H1 (cell line): ENCODE data around the gene MESD. TPM values are rescaled to one million over a fixed set of nuclear protein-coding genes. Genes with fewer than 3 reads are reported as not detected.

Source experiments
- CTCF ChIA-PET: fragments of 300-600 bp; sonication (Branson Sonifier 250); formaldehyde crosslinking; loops from one replicate; lab custom pipeline; 2021; ENCODE audit not compliant: partially characterized antibody; lab: Charles Lee
- POLR2A ChIA-PET: fragments of 300-600 bp; sonication (Branson Sonifier 250); formaldehyde crosslinking; loops from one replicate; lab custom pipeline; 2021; ENCODE audit warnings: inconsistent platforms; ENCODE audit not compliant: partially characterized antibody; lab: Charles Lee
- DNase-seq, 2 experiments: peaks; one replicate each; pipeline versions ENCODE4 v3.0.0 to v3.0.0-alpha.2; 2010 to 2022; ENCODE audit warnings: low spot score in 2 of 2, low read depth in 1 of 2, mixed read lengths in 1 of 2
- FAIRE-seq: peaks from 2 replicates; lab custom pipeline; 2011; peaks lifted over from hg19 to GRCh38; lab: Jason Lieb, UNC
- H2AFZ ChIP-seq: 2 replicates; pipeline ENCODE4 v1.8.1; 2012; ENCODE audit warnings: low read length, inconsistent platforms
- H2AK5ac ChIP-seq: 2 replicates; pipeline ENCODE4 v1.6.1; 2013; ENCODE audit warnings: low read depth, low read length
- H2BK120ac ChIP-seq: replicated peaks from 2 replicates; pipeline ENCODE3; 2013; ENCODE audit warnings: low read depth, low read length, inconsistent platforms
- H2BK12ac ChIP-seq: 2 replicates; pipeline ENCODE4 v1.6.1; 2013; ENCODE audit warnings: low read depth, low read length
- H2BK15ac ChIP-seq: 2 replicates; pipeline ENCODE4 v1.6.1; 2013; ENCODE audit warnings: low read length
- H2BK20ac ChIP-seq: 2 replicates; pipeline ENCODE4 v1.6.1; 2013; ENCODE audit warnings: low read length
- H2BK5ac ChIP-seq: 2 replicates; pipeline ENCODE4 v1.6.1; 2013; ENCODE audit warnings: low read depth, low read length
- H3K14ac ChIP-seq: 2 replicates; pipeline ENCODE4 v1.6.1; 2013; ENCODE audit warnings: inconsistent platforms; ENCODE audit not compliant: insufficient read length
- H3K18ac ChIP-seq: 2 replicates; pipeline ENCODE4 v1.6.1; 2013; ENCODE audit warnings: low read length; ENCODE audit errors: extremely low read depth
- H3K23ac ChIP-seq: 2 replicates; pipeline ENCODE4 v1.6.1; 2013; ENCODE audit warnings: inconsistent platforms; ENCODE audit not compliant: insufficient read length
- H3K23me2 ChIP-seq: 2 replicates; pipeline ENCODE4 v1.6.1; 2013; ENCODE audit warnings: low read depth, low read length
- H3K27ac ChIP-seq: 2 replicates; pipeline ENCODE4 v1.6.1; 2011; ENCODE audit warnings: low read depth, low read length, inconsistent platforms
- H3K27me3 ChIP-seq, 4 experiments: replicated peaks in 1 of 4; 1 replicate in 1 of 4; 2 replicates in 3 of 4; pipeline versions ENCODE4 v1.6.1 to v1.8.1; 2011 to 2013; ENCODE audit warnings: low read length in 3 of 4, mild to moderate bottlenecking in 3 of 4, inconsistent platforms in 2 of 4, mixed read lengths in 2 of 4, moderate library complexity in 1 of 4; ENCODE audit not compliant: control insufficient read depth in 3 of 4, insufficient read depth in 3 of 4; ENCODE audit errors: extremely low read depth in 1 of 4
- H3K36me3 ChIP-seq, 4 experiments: 2 replicates each; pipeline versions ENCODE4 v1.6.1 to v1.8.1; 2011 to 2013; ENCODE audit warnings: mild to moderate bottlenecking in 4 of 4, low read length in 3 of 4, moderate library complexity in 2 of 4, control low read depth in 1 of 4, inconsistent platforms in 1 of 4; ENCODE audit not compliant: insufficient read depth in 4 of 4, control insufficient read depth in 2 of 4
- H3K4ac ChIP-seq: replicated peaks from 2 replicates; pipeline ENCODE3; 2013; ENCODE audit warnings: low read length, low read depth, mixed read lengths, inconsistent platforms; ENCODE audit not compliant: insufficient read length
- H3K4me1 ChIP-seq, 4 experiments: replicated peaks in 1 of 4; 1 replicate in 1 of 4; 2 replicates in 3 of 4; pipeline versions ENCODE4 v1.6.1 to v1.8.1; 2011 to 2013; ENCODE audit warnings: low read length in 3 of 4, inconsistent platforms in 2 of 4, mixed read lengths in 1 of 4; ENCODE audit not compliant: insufficient read depth in 4 of 4, control insufficient read depth in 3 of 4
- H3K4me2 ChIP-seq, 2 experiments: 2 replicates each; pipeline versions ENCODE4 v1.6.1 to v1.8.1; 2011 to 2013; ENCODE audit warnings: low read depth in 2 of 2, low read length in 2 of 2, control low read depth in 1 of 2, inconsistent platforms in 1 of 2, mild to moderate bottlenecking in 1 of 2; ENCODE audit not compliant: insufficient read depth in 1 of 2
- H3K4me3 ChIP-seq, 4 experiments: fragments of 200-600, 300-600 bp in 1 of 4; sonication (generic), shearing (Covaris generic), sonication (Bioruptor Twin) in 1 of 4; 2 replicates each; pipeline versions ENCODE4 v1.5.1 to v1.8.1; 2011 to 2016; ENCODE audit warnings: low read length in 4 of 4, low read depth in 3 of 4, control low read depth in 2 of 4, inconsistent platforms in 2 of 4, mild to moderate bottlenecking in 2 of 4, mixed read lengths in 1 of 4, moderate library complexity in 1 of 4; ENCODE audit not compliant: insufficient read depth in 2 of 4; ENCODE audit errors: extremely low read depth in 1 of 4
- H3K56ac ChIP-seq: replicated peaks from 2 replicates; pipeline ENCODE3; 2013; ENCODE audit warnings: low read depth, mild to moderate bottlenecking, mixed read lengths, low read length, inconsistent platforms; ENCODE audit not compliant: insufficient read length
- H3K79me1 ChIP-seq: 2 replicates; pipeline ENCODE4 v1.6.1; 2013; ENCODE audit warnings: low read depth, low read length, control low read depth
- H3K79me2 ChIP-seq, 2 experiments: 2 replicates each; pipeline versions ENCODE4 v1.6.1 to v1.8.1; 2012 to 2013; ENCODE audit warnings: low read length in 2 of 2, mild to moderate bottlenecking in 2 of 2, inconsistent platforms in 1 of 2; ENCODE audit not compliant: insufficient read depth in 2 of 2, control insufficient read depth in 1 of 2
- H3K9ac ChIP-seq, 4 experiments: replicated peaks in 1 of 4; 1 replicate in 1 of 4; 2 replicates in 3 of 4; pipeline versions ENCODE4 v1.6.1 to v1.8.1; 2011 to 2013; ENCODE audit warnings: low read depth in 3 of 4, low read length in 3 of 4, control low read depth in 2 of 4, mild to moderate bottlenecking in 2 of 4, moderate library complexity in 2 of 4, inconsistent platforms in 1 of 4; ENCODE audit errors: extremely low read depth in 1 of 4
- H3K9me3 ChIP-seq, 2 experiments: 2 replicates each; pipeline versions ENCODE4 v1.6.1 to v1.8.1; 2012 to 2013; ENCODE audit warnings: mild to moderate bottlenecking in 2 of 2, moderate library complexity in 2 of 2, control low read depth in 1 of 2, inconsistent platforms in 1 of 2, low read depth in 1 of 2, low read length in 1 of 2, mixed read lengths in 1 of 2; ENCODE audit not compliant: insufficient read depth in 2 of 2
- H4K20me1 ChIP-seq, 2 experiments: replicated peaks in 1 of 2; 2 replicates each; pipeline versions ENCODE3 to v1.8.1; 2011 to 2013; ENCODE audit warnings: inconsistent platforms in 2 of 2, low read length in 2 of 2, mild to moderate bottlenecking in 1 of 2; ENCODE audit not compliant: insufficient read depth in 2 of 2, control insufficient read depth in 1 of 2
- H4K5ac ChIP-seq: 2 replicates; pipeline ENCODE4 v1.6.1; 2013; ENCODE audit warnings: low read length, low read depth, mixed read lengths, inconsistent platforms; ENCODE audit not compliant: insufficient read length
- H4K8ac ChIP-seq: 2 replicates; pipeline ENCODE4 v1.8.0; 2013; ENCODE audit warnings: mild to moderate bottlenecking, moderate library complexity, low read length, inconsistent platforms; ENCODE audit not compliant: insufficient read depth; ENCODE audit errors: extremely low read depth
- H4K91ac ChIP-seq: replicated peaks from 2 replicates; pipeline ENCODE3; 2013; ENCODE audit warnings: low read length, mixed read lengths, inconsistent platforms; ENCODE audit not compliant: insufficient read length
- ASH2L ChIP-seq: fragments of 200-600, 300-600 bp; sonication (generic); IDR thresholded peaks from one replicate; pipeline ENCODE4 v1.7.1; 2017; ENCODE audit warnings: low read length
- KDM4A ChIP-seq: IDR thresholded peaks from one replicate; pipeline ENCODE4 v1.7.1; 2012; ENCODE audit warnings: low read depth, mild to moderate bottlenecking, moderate library complexity, low read length, inconsistent platforms; ENCODE audit not compliant: severe bottlenecking
- WGBS, 2 experiments: shearing (Covaris generic) in 1 of 2; methylation state at CpG; one replicate each; pipeline versions ENCODE4 v1.1.6 to v1.1.7; 2013 to 2015; ENCODE audit warnings: low lambda C conversion rate in 2 of 2, mixed read lengths in 2 of 2, inconsistent platforms in 1 of 2, low coverage in 1 of 2, missing lambda C conversion rate in 1 of 2; ENCODE audit not compliant: insufficient replicate concordance in 2 of 2, insufficient coverage in 1 of 2, insufficient read length in 1 of 2; ENCODE audit errors: extremely low coverage in 1 of 2, missing lambda C conversion rate in 1 of 2; 5-methylcytosine and 5-hydroxymethylcytosine counted together
- polyA plus RNA-seq, 7 experiments: library from polyadenylated mRNA; depleted of rRNA in 3 of 7; stranded (reverse) in 5 of 7; unstranded in 2 of 7; fragments of >200 nt in 5 of 7; fragments of 200-250 nt in 2 of 7; gene quantifications; 1 replicate in 5 of 7; 2 replicates in 1 of 7; 4 replicates in 1 of 7; pipeline versions ENCODE4 v1.2.1 to v1.2.3, GENCODE V29; 2011 to 2013; ENCODE audit warnings: missing spikeins in 2 of 7, mixed read lengths in 2 of 7
- total RNA-seq: library from RNA; stranded (reverse); fragmentation: NEBNext Ultra II Directional; extraction: Animal tissue kit (Norgen Biotek cat#: 25700); gene quantifications from 2 replicates; pipeline ENCODE4 v1.2.1, GENCODE V29; 2021

Gene MESD
- total and polyA plus RNA-seq, 2 of the 8 experiments (the other 6 are each of a cell fraction or from before 2014, with no cell fraction given), result 11.0 to 28.3 TPM

DNA sequence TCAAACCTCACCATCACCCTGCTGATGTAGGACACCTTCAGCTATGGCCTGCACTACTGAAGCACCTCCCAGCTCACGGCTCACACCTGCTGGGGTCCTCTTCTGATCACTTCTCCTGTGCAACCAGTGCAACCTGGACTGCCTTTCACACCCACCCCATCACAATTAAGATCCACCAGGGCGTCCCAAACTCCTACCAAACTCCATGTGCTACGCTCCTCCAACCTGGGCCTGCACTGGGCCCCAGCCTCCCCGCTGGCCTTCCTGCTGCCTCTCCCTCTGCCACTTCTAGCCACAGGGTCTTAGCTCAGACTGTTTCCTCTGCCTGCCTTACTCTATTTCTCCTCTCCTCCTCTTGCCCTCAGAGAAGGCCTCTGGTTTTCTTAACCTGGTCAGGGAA lies 12.8 kb downstream of the MESD start:
- CTCF ChIA-PET, result interaction anchor here (0.6 to 3.2 kb wide), 25 partner anchors 9 to 292 kb away, joined by 3 to 22 read pairs (median 4); no protein-coding TSS in a partner anchor
- peaks cover 12 to 13% of the 10 kb centered on the region in 2 experiments for H4K20me1 ChIP-seq
- H3K79me2 ChIP-seq, result peaks cover 0 to 29% of the 10 kb centered on the region in 2 experiments; a peak in 2 of 4 replicates

More for the DNA sequence above, 12.8 kb downstream of the MESD start:
- FAIRE-seq, result no peak
- H2BK15ac ChIP-seq, result no peak overlapping the region
- no peak overlapping the region; a peak in 1 of 7 replicates for H3K9ac ChIP-seq
- no peak overlapping the region for H4K91ac ChIP-seq
- POLR2A ChIA-PET, result interaction anchor here (1.2 to 1.8 kb wide), 2 partner anchors 10 kb away, joined by 7 to 8 read pairs; no protein-coding TSS in a partner anchor
- peaks cover 7% of the 10 kb centered on the region for H3K79me1 ChIP-seq
- no peak overlapping the region for H4K8ac ChIP-seq
- 72% methylated on average over 4 of the region's 4 CpGs; no CpG with 5 or more reads in 1 of the 2 experiments for WGBS, 2 experiments
- H2BK5ac ChIP-seq, result 0 out of 2 replicates have a peak overlapping the region, but pooled peaks have one; percentile 31
- no peak for DNase-seq
- H2BK20ac ChIP-seq, result no peak overlapping the region
- H3K4me1 ChIP-seq, result peaks cover 0 to 11% (median 3%) of the 10 kb centered on the region in 4 experiments; a peak in 3 of 7 replicates
- H3K27me3 ChIP-seq, result no peaks in the 10 kb centered on the region
- no peaks in the 10 kb centered on the region for H3K9me3 ChIP-seq
- no peak overlapping the region for H2AFZ ChIP-seq
- H3K23me2 ChIP-seq, result no peaks in the 10 kb centered on the region
- H3K36me3 ChIP-seq, result peaks cover 0 to 26% (median 8%) of the 10 kb centered on the region in 4 experiments; a peak in 5 of 8 replicates
- no peak overlapping the region for H3K4ac ChIP-seq
- TF ChIP-seq ASH2L (no peak), KDM4A (no peak)
- no peak overlapping the region for H3K4me3 ChIP-seq
- H3K4me2 ChIP-seq, result no peak overlapping the region
- no peak overlapping the region for H2BK120ac ChIP-seq
- no peak overlapping the region for H4K5ac ChIP-seq
- no peak overlapping the region for H3K56ac ChIP-seq
- H3K18ac ChIP-seq, result no peak overlapping the region
- H2AK5ac ChIP-seq, result no peak overlapping the region
- H2BK12ac ChIP-seq, result no peak overlapping the region
- H3K23ac ChIP-seq, result no peak overlapping the region
- H3K27ac ChIP-seq, result no peak overlapping the region
- H3K14ac ChIP-seq, result no peak overlapping the region
